IMR-90 (cell line): ENCODE measurements around the gene FARS2.

ENCODE experiments used
- CTCF ChIP-seq: conservative IDR thresholded peaks from 2 replicates; pipeline ENCODE4 v1.5.1; 2012; ENCODE audit warnings: mild to moderate bottlenecking, low read depth, low read length, improper control_type of control experiment
- TF ChIP-seq, protein P1 (sequence below): fragments of 150-350 bp; IDR thresholded peaks from 2 replicates; pipeline ENCODE4 v1.6.1; 2017; ENCODE audit warnings: mild to moderate bottlenecking, antibody characterized with exemption, low read length, low read depth

GRCh38 chr6:5323979-5324378, 62.7 kb downstream of the FARS2 start:
- TF ChIP-seq, protein P1, sequence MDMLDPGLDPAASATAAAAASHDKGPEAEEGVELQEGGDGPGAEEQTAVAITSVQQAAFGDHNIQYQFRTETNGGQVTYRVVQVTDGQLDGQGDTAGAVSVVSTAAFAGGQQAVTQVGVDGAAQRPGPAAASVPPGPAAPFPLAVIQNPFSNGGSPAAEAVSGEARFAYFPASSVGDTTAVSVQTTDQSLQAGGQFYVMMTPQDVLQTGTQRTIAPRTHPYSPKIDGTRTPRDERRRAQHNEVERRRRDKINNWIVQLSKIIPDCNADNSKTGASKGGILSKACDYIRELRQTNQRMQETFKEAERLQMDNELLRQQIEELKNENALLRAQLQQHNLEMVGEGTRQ = no peak
- no peak for TF ChIP-seq CTCF
